SK-N-SH (cell line): Measurements from ENCODE around the gene SRD5A1. TPM values are rescaled to one million over a fixed set of nuclear protein-coding genes. Genes with fewer than 3 reads are reported as not detected.

Experiments used
- CTCF ChIA-PET: fragments of 300-600, 350-600 bp; formaldehyde crosslinking; extraction: SDS; loops from one replicate; lab custom pipeline; 2021; lab: Yijun Ruan, JAX
- POLR2A ChIA-PET: fragments of 350-600 bp; sonication (Branson Sonifier 250); formaldehyde crosslinking; extraction: SDS; loops from one replicate; lab custom pipeline; 2020; ENCODE audit warnings: antibody characterized with exemption, inconsistent platforms; lab: Yijun Ruan, JAX
- DNase-seq: peaks from one replicate; pipeline ENCODE4 v3.0.0; 2012
- H2AFZ ChIP-seq: fragments of 200-600 bp; sonication (generic); 2 replicates; pipeline ENCODE4 v1.8.1; 2016; ENCODE audit warnings: antibody characterized with exemption, mild to moderate bottlenecking, low read depth
- H3F3A ChIP-seq: fragments of 200-600 bp; sonication (generic); replicated peaks from 2 replicates; pipeline ENCODE3; 2016; ENCODE audit warnings: antibody characterized with exemption, mild to moderate bottlenecking; ENCODE audit not compliant: insufficient read depth
- H3K27ac ChIP-seq, 2 experiments: fragments of 200-500 bp in 1 of 2; fragments of 200-600 bp in 1 of 2; sonication (Bioruptor generic) in 1 of 2; sonication (generic), shearing (Covaris generic) in 1 of 2; 2 replicates each; pipeline versions ENCODE4 v1.5.1 to v1.6.1; 2014 to 2016; ENCODE audit warnings: low read depth in 2 of 2, inconsistent platforms in 1 of 2, low read length in 1 of 2, mild to moderate bottlenecking in 1 of 2, mixed read lengths in 1 of 2
- H3K27me3 ChIP-seq: fragments of 200-600 bp; sonication (generic), shearing (Covaris generic); 2 replicates; pipeline ENCODE4 v1.6.1; 2016; ENCODE audit warnings: mixed run types; ENCODE audit not compliant: insufficient read depth
- H3K36me3 ChIP-seq, 2 experiments: fragments of 200-500 bp in 1 of 2; fragments of 200-600 bp in 1 of 2; sonication (Bioruptor generic) in 1 of 2; sonication (generic) in 1 of 2; replicated peaks in 1 of 2; 2 replicates each; pipeline versions ENCODE3 to v1.5.1; 2014 to 2016; ENCODE audit warnings: low read length in 1 of 2, mild to moderate bottlenecking in 1 of 2; ENCODE audit not compliant: insufficient read depth in 2 of 2, control insufficient read depth in 1 of 2
- H3K4me1 ChIP-seq, 2 experiments: fragments of 200-500 bp in 1 of 2; fragments of 200-600 bp in 1 of 2; sonication (Bioruptor generic) in 1 of 2; sonication (generic), shearing (Covaris generic) in 1 of 2; 2 replicates each; pipeline versions ENCODE4 v1.5.1 to v1.6.1; 2014 to 2016; ENCODE audit warnings: low read depth in 1 of 2, low read length in 1 of 2, mixed run types in 1 of 2; ENCODE audit not compliant: insufficient read depth in 2 of 2, control insufficient read depth in 1 of 2
- H3K4me2 ChIP-seq: fragments of 200-600 bp; sonication (generic), shearing (Covaris generic); 2 replicates; pipeline ENCODE4 v1.6.1; 2017; ENCODE audit warnings: mixed run types
- H3K4me3 ChIP-seq, 2 experiments: fragments of 200-500 bp in 1 of 2; fragments of 200-600 bp in 1 of 2; sonication (Bioruptor generic) in 1 of 2; sonication (generic), shearing (Covaris generic) in 1 of 2; 2 replicates each; pipeline versions ENCODE4 v1.5.1 to v1.8.1; 2014 to 2016; ENCODE audit warnings: low read depth in 2 of 2, inconsistent platforms in 1 of 2, low read length in 1 of 2, mild to moderate bottlenecking in 1 of 2, mixed read lengths in 1 of 2, moderate library complexity in 1 of 2
- H3K79me2 ChIP-seq: fragments of 200-600 bp; sonication (generic); 2 replicates; pipeline ENCODE4 v1.8.1; 2017; ENCODE audit warnings: mild to moderate bottlenecking; ENCODE audit not compliant: insufficient read depth
- H3K9ac ChIP-seq: fragments of 200-600 bp; sonication (generic); 2 replicates; pipeline ENCODE4 v1.6.1; 2017; ENCODE audit warnings: mixed run types
- H3K9me2 ChIP-seq: fragments of 200-600 bp; sonication (generic); 2 replicates; pipeline ENCODE4 v1.6.1; 2017; ENCODE audit warnings: mixed run types
- H3K9me3 ChIP-seq: fragments of 200-600 bp; sonication (generic); 2 replicates; pipeline ENCODE4 v1.6.1; 2017; ENCODE audit warnings: mixed run types, mild to moderate bottlenecking, moderate library complexity
- H4K20me1 ChIP-seq: fragments of 200-600 bp; sonication (generic); 2 replicates; pipeline ENCODE4 v1.6.1; 2017; ENCODE audit warnings: mild to moderate bottlenecking, mixed run types; ENCODE audit not compliant: insufficient read depth
- ELF1 ChIP-seq: IDR thresholded peaks from 2 replicates; pipeline ENCODE4 v1.4.0; 2012
- EP300 ChIP-seq, 2 experiments: IDR thresholded peaks; 2 replicates each; pipeline versions ENCODE4 v1.4.0 to v1.6.1; 2012; ENCODE audit warnings: borderline replicate concordance in 1 of 2, low read depth in 1 of 2, low read length in 1 of 2
- GABPA ChIP-seq: IDR thresholded peaks from 2 replicates; pipeline ENCODE4 v1.4.0; 2012; ENCODE audit warnings: low read depth, mild to moderate bottlenecking
- JUND ChIP-seq: IDR thresholded peaks from 2 replicates; pipeline ENCODE4 v1.4.0; 2012
- MEF2A ChIP-seq: IDR thresholded peaks from 2 replicates; pipeline ENCODE4 v1.4.0; 2012; ENCODE audit warnings: low read depth, borderline replicate concordance
- NFIC ChIP-seq: IDR thresholded peaks from 2 replicates; pipeline ENCODE4 v1.4.0; 2012; ENCODE audit warnings: borderline replicate concordance
- NRF1 ChIP-seq: IDR thresholded peaks from 2 replicates; pipeline ENCODE4 v1.6.1; 2012; ENCODE audit warnings: low read depth, mild to moderate bottlenecking, low read length
- RAD21 ChIP-seq: IDR thresholded peaks from 2 replicates; pipeline ENCODE4 v1.6.1; 2012; ENCODE audit warnings: mild to moderate bottlenecking, low read length
- RCOR1 ChIP-seq: fragments of 150-350 bp; IDR thresholded peaks from 2 replicates; pipeline ENCODE4 v1.6.1; 2017; ENCODE audit warnings: antibody characterized with exemption, low read length
- RFX5 ChIP-seq: IDR thresholded peaks from 2 replicates; pipeline ENCODE4 v1.6.1; 2012; ENCODE audit warnings: mild to moderate bottlenecking, improper control_type of control experiment, low read length
- RXRA ChIP-seq: IDR thresholded peaks from 2 replicates; pipeline ENCODE4 v1.4.0; 2012; ENCODE audit warnings: low read depth, mild to moderate bottlenecking, borderline replicate concordance
- SMC3 ChIP-seq: IDR thresholded peaks from 2 replicates; pipeline ENCODE4 v1.6.1; 2012; ENCODE audit warnings: low read depth, low read length, improper control_type of control experiment
- TCF12 ChIP-seq: IDR thresholded peaks from 2 replicates; pipeline ENCODE4 v1.4.0; 2012
- TEAD4 ChIP-seq: IDR thresholded peaks from 2 replicates; pipeline ENCODE4 v1.4.0; 2012; ENCODE audit warnings: mild to moderate bottlenecking, borderline replicate concordance; ENCODE audit not compliant: insufficient read depth
- WGBS: methylation state at CpG from one replicate; pipeline ENCODE4 v1.1.6; 2017; ENCODE audit warnings: low lambda C conversion rate; 5-methylcytosine and 5-hydroxymethylcytosine counted together
- polyA plus RNA-seq, 3 experiments: library from polyadenylated mRNA; depleted of rRNA; stranded (reverse); fragments of >200 nt; gene quantifications; 2 replicates each; pipeline ENCODE4 v1.2.3, GENCODE V29; 2012
- TF ChIP-seq, protein P1 (sequence below): IDR thresholded peaks from 2 replicates; pipeline ENCODE4 v1.4.0; 2012; ENCODE audit warnings: low read depth, borderline replicate concordance
- TF ChIP-seq, protein P2 (sequence below): fragments of 150-350 bp; IDR thresholded peaks from 2 replicates; pipeline ENCODE4 v1.6.1; 2016; ENCODE audit warnings: mild to moderate bottlenecking, low read depth, low read length
- TF ChIP-seq, protein P3 (sequence below): IDR thresholded peaks from 2 replicates; pipeline ENCODE4 v1.6.1; 2012; ENCODE audit warnings: mild to moderate bottlenecking, low read depth, low read length, moderate library complexity

SRD5A1 gene
- polyA plus RNA-seq, 1 of the 3 experiments (the other 2 are of a cell fraction): 24.0 TPM

- H3K9me3 ChIP-seq: no peaks in the 10 kb centered on the region
- peak within 1 kb of the TSS; percentile 80 to 95 for H3K4me3 ChIP-seq
- WGBS: 0% methylated on average over 4 of the region's 174 CpGs
These were observed 80.3 kb downstream of the SRD5A1 start, which contains the start of gene TENT4A for GRCh38 chr5:6713274-6714225. TENT4A (plus strand) TSS chr5:6713432; CDS start chr5:6713984, 552 bp downstream.

GRCh38 chr5:6714226-6715041 lies 81.2 kb downstream of the SRD5A1 start:
- peaks cover 0 to 8% of the 10 kb centered on the region in 2 experiments for H3K36me3 ChIP-seq
- no peak overlapping the region for H2AFZ ChIP-seq
- peak overlapping the region; percentile 72; the same call in 1 of the 2 replicates for H3K9ac ChIP-seq
- no peaks in the 10 kb centered on the region for H3K27me3 ChIP-seq
- peak overlapping the region; percentile 80 to 95 for H3K4me3 ChIP-seq
- H3K9me2 ChIP-seq: no peaks in the 10 kb centered on the region
- peak; percentile 78 for DNase-seq
- H3K4me1 ChIP-seq: peaks cover 17 to 37% of the 10 kb centered on the region in 2 experiments; a peak in 3 of 4 replicates
- CTCF ChIA-PET: no interaction called here
- no peaks in the 10 kb centered on the region for H3K9me3 ChIP-seq
- WGBS: 3% methylated on average over 17 of the region's 99 CpGs
- peaks cover 49% of the 10 kb centered on the region for H4K20me1 ChIP-seq
- POLR2A ChIA-PET: no interaction called here
- peak overlapping the region; percentile 93 for H3K4me2 ChIP-seq
- H3K79me2 ChIP-seq: peaks cover 52% of the 10 kb centered on the region
- H3K27ac ChIP-seq: peak overlapping the region; percentile 33 to 89; a peak in 3 of 4 replicates
- peaks cover 20% of the 10 kb centered on the region for H3F3A ChIP-seq
- no peak for TF ChIP-seq RAD21
- no peak for TF ChIP-seq RCOR1
- TF ChIP-seq TCF12: no peak
- TF ChIP-seq ELF1: no peak
- no peak for TF ChIP-seq SMC3
- no peak for TF ChIP-seq RXRA
- no peak for TF ChIP-seq GABPA
- TF ChIP-seq, protein P1, sequence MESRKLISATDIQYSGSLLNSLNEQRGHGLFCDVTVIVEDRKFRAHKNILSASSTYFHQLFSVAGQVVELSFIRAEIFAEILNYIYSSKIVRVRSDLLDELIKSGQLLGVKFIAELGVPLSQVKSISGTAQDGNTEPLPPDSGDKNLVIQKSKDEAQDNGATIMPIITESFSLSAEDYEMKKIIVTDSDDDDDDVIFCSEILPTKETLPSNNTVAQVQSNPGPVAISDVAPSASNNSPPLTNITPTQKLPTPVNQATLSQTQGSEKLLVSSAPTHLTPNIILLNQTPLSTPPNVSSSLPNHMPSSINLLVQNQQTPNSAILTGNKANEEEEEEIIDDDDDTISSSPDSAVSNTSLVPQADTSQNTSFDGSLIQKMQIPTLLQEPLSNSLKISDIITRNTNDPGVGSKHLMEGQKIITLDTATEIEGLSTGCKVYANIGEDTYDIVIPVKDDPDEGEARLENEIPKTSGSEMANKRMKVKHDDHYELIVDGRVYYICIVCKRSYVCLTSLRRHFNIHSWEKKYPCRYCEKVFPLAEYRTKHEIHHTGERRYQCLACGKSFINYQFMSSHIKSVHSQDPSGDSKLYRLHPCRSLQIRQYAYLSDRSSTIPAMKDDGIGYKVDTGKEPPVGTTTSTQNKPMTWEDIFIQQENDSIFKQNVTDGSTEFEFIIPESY: no peak
- TF ChIP-seq MEF2A: no peak
- TF ChIP-seq, protein P2, sequence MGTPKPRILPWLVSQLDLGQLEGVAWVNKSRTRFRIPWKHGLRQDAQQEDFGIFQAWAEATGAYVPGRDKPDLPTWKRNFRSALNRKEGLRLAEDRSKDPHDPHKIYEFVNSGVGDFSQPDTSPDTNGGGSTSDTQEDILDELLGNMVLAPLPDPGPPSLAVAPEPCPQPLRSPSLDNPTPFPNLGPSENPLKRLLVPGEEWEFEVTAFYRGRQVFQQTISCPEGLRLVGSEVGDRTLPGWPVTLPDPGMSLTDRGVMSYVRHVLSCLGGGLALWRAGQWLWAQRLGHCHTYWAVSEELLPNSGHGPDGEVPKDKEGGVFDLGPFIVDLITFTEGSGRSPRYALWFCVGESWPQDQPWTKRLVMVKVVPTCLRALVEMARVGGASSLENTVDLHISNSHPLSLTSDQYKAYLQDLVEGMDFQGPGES: no peak
- no peak for TF ChIP-seq RFX5
- TF ChIP-seq TEAD4: no peak
- TF ChIP-seq, protein P3, sequence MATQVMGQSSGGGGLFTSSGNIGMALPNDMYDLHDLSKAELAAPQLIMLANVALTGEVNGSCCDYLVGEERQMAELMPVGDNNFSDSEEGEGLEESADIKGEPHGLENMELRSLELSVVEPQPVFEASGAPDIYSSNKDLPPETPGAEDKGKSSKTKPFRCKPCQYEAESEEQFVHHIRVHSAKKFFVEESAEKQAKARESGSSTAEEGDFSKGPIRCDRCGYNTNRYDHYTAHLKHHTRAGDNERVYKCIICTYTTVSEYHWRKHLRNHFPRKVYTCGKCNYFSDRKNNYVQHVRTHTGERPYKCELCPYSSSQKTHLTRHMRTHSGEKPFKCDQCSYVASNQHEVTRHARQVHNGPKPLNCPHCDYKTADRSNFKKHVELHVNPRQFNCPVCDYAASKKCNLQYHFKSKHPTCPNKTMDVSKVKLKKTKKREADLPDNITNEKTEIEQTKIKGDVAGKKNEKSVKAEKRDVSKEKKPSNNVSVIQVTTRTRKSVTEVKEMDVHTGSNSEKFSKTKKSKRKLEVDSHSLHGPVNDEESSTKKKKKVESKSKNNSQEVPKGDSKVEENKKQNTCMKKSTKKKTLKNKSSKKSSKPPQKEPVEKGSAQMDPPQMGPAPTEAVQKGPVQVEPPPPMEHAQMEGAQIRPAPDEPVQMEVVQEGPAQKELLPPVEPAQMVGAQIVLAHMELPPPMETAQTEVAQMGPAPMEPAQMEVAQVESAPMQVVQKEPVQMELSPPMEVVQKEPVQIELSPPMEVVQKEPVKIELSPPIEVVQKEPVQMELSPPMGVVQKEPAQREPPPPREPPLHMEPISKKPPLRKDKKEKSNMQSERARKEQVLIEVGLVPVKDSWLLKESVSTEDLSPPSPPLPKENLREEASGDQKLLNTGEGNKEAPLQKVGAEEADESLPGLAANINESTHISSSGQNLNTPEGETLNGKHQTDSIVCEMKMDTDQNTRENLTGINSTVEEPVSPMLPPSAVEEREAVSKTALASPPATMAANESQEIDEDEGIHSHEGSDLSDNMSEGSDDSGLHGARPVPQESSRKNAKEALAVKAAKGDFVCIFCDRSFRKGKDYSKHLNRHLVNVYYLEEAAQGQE: no peak
- TF ChIP-seq JUND: no peak
- no peak for TF ChIP-seq EP300 (IDR thresholded peaks at IDR 0.05; ENCODE audit: borderline replicate concordance in 1 of 2, low read depth in 1 of 2, low read length in 1 of 2)

More at GRCh38 chr5:6713274-6714225, 80.3 kb downstream of the SRD5A1 start, which contains the start of gene TENT4A:
- Histone ChIP-seq H3F3A (peaks cover 20% of the 10 kb centered on the region), H3K9ac (peak within 1 kb of the TSS; percentile 94), H3K4me1 (peaks cover 15 to 39% of the 10 kb centered on the region in 2 experiments; a peak in 3 of 4 replicates), H2AFZ (peak within 1 kb of the TSS; percentile 85), H3K27me3 (no peaks in the 10 kb centered on the region), H3K9me2 (no peaks in the 10 kb centered on the region), H3K36me3 (peaks cover 0 to 3% of the 10 kb centered on the region in 2 experiments), H3K79me2 (peaks cover 44% of the 10 kb centered on the region), H4K20me1 (peaks cover 41% of the 10 kb centered on the region), H3K27ac (peak within 1 kb of the TSS; percentile 94 to 98), H3K4me2 (peak within 1 kb of the TSS; percentile 99)
- ChIA-PET CTCF (interaction anchor here (0.7 kb wide), 1 partner anchor 1076 kb away, joined by 3 read pairs; no protein-coding TSS in a partner anchor), POLR2A (interaction anchor here (1.0 to 1.8 kb wide), 2 partner anchors 9 to 80 kb away, joined by 4 to 6 read pairs; partner anchors contain the start of genes NSUN2 and SRD5A1)
- no peak for TF ChIP-seq NFIC
- TF ChIP-seq NRF1: peak; percentile 57
- DNase-seq: peak; percentile 99
